ENCODE data around the gene ACOT6. TPM values are rescaled to one million over a fixed set of nuclear protein-coding genes. Genes with fewer than 3 reads are reported as not detected.
"Not testable (repeated sequence)": the region's sequence is repeated elsewhere in the genome, so short reads cannot be mapped to it uniquely, and the experiment has no call there.

The ACOT6 gene
- total RNA-seq, 1 donor from 2014 or later = not detected

GRCh38 chr14:73627151-73627558 lies 14.8 kb downstream of the ACOT6 start:
- H3K4me1 Mint-ChIP-seq (ENCODE audit: low read depth) = peaks cover 2% of the 10 kb centered on the region
- no peaks in the 10 kb centered on the region for H3K9me3 Mint-ChIP-seq (ENCODE audit: low read depth)
- no peak overlapping the region for H3K27ac Mint-ChIP-seq
- H3K36me3 Mint-ChIP-seq (ENCODE audit: insufficient read depth) = no peaks in the 10 kb centered on the region
- TF ChIP-seq CTCF (IDR thresholded peaks at IDR 0.05; ENCODE audit: unreplicated experiment) = no peak
- DNase-seq (ENCODE audit: low spot score, unreplicated experiment) = no peak
- H3K4me3 Mint-ChIP-seq (ENCODE audit: low read depth) = no peak overlapping the region
- no peaks in the 10 kb centered on the region for H3K27me3 Mint-ChIP-seq

GRCh38 chr14:73630009-73630780 lies 17.9 kb downstream of the ACOT6 start:
- TF ChIP-seq CTCF (IDR thresholded peaks at IDR 0.05; ENCODE audit: unreplicated experiment) = no peak
- H3K27me3 Mint-ChIP-seq = no peaks in the 10 kb centered on the region
- no peak for DNase-seq (ENCODE audit: low spot score, unreplicated experiment)
- no peak overlapping the region for H3K27ac Mint-ChIP-seq
- H3K4me3 Mint-ChIP-seq (ENCODE audit: low read depth) = no peak overlapping the region
- no peaks in the 10 kb centered on the region for H3K9me3 Mint-ChIP-seq (ENCODE audit: low read depth)
- no peaks in the 10 kb centered on the region for H3K36me3 Mint-ChIP-seq (ENCODE audit: insufficient read depth)
- H3K4me1 Mint-ChIP-seq (ENCODE audit: low read depth) = peaks cover 3% of the 10 kb centered on the region

GRCh38 chr14:73633116-73634010 lies 21.0 kb downstream of the ACOT6 start:
- peak; percentile 82 for TF ChIP-seq CTCF (IDR thresholded peaks at IDR 0.05; ENCODE audit: unreplicated experiment)
- no peaks in the 10 kb centered on the region for H3K36me3 Mint-ChIP-seq (ENCODE audit: insufficient read depth)
- peak; percentile 45 for DNase-seq (ENCODE audit: low spot score, unreplicated experiment)
- H3K4me1 Mint-ChIP-seq (ENCODE audit: low read depth) = peaks cover 3% of the 10 kb centered on the region
- no peaks in the 10 kb centered on the region for H3K9me3 Mint-ChIP-seq (ENCODE audit: low read depth)
- H3K27me3 Mint-ChIP-seq = peaks cover 3% of the 10 kb centered on the region
- peak overlapping the region; percentile 38 for H3K27ac Mint-ChIP-seq
- H3K4me3 Mint-ChIP-seq (ENCODE audit: low read depth) = peak overlapping the region; percentile 64

GRCh38 chr14:73634011-73634833 lies 21.9 kb downstream of the ACOT6 start:
- Mint-ChIP-seq H3K27me3 (peaks cover 3% of the 10 kb centered on the region), H3K27ac (no peak overlapping the region), H3K9me3 (ENCODE audit: low read depth) (no peaks in the 10 kb centered on the region), H3K4me3 (ENCODE audit: low read depth) (peak overlapping the region; percentile 64), H3K36me3 (ENCODE audit: insufficient read depth) (no peaks in the 10 kb centered on the region), H3K4me1 (ENCODE audit: low read depth) (peaks cover 3% of the 10 kb centered on the region)
- TF ChIP-seq CTCF (IDR thresholded peaks at IDR 0.05; ENCODE audit: unreplicated experiment) = peak; percentile 48
- peak; percentile 48 for DNase-seq (ENCODE audit: low spot score, unreplicated experiment)

- not testable (repeated sequence) for H3K4me1 Mint-ChIP-seq (ENCODE audit: low read depth); H3K9me3 Mint-ChIP-seq (ENCODE audit: low read depth); H3K27me3 Mint-ChIP-seq; H3K36me3 Mint-ChIP-seq (ENCODE audit: insufficient read depth); H3K4me3 Mint-ChIP-seq (ENCODE audit: low read depth); DNase-seq (ENCODE audit: low spot score, unreplicated experiment); H3K27ac Mint-ChIP-seq
Observed at GRCh38 chr14:73636355-73636754, 24.0 kb downstream of the ACOT6 start.
